ENCODE data around the gene RFWD3. TPM values are rescaled to one million over a fixed set of nuclear protein-coding genes. Genes with fewer than 3 reads are reported as not detected.

RFWD3 gene
- total and polyA plus RNA-seq, 2 of the 13 experiments (the other 11 are each of a cell fraction or from before 2014, with no cell fraction given): 23.4 to 62.6 TPM

- no peak for ATAC-seq
- ChIA-PET POLR2A (no interaction called here), CTCF (ENCODE audit: low intra/inter-chr PET ratio, low total read pairs) (no interaction called here)
- no peak overlapping the region for H3K4me3 ChIP-seq (replicated peaks in 1 of 3; ENCODE audit: insufficient read depth in 1 of 3, low read depth in 2 of 3, low read length in 3 of 3)
- H3K4me1 ChIP-seq (ENCODE audit: insufficient read depth, low read length): peaks cover 58% of the 10 kb centered on the region
- H3K9me3 ChIP-seq (ENCODE audit: low read length): no peaks in the 10 kb centered on the region
- DNase-seq (ENCODE audit: low spot score): no peak
- TF ChIP-seq, protein P1, sequence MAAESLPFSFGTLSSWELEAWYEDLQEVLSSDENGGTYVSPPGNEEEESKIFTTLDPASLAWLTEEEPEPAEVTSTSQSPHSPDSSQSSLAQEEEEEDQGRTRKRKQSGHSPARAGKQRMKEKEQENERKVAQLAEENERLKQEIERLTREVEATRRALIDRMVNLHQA (CRISPR knock-in tag; IDR thresholded peaks at IDR 0.05): no peak
- peak; percentile 23; the same call in 1 of the 2 replicates for TF ChIP-seq CREB1 (IDR thresholded peaks at IDR 0.05)
- no peak for TF ChIP-seq CREB1 (CRISPR knock-in tag; IDR thresholded peaks at IDR 0.05)
- TF ChIP-seq ATF7 (IDR thresholded peaks at IDR 0.05): peak; percentile 87
- no peak for TF ChIP-seq ATF7 (CRISPR knock-in tag; IDR thresholded peaks at IDR 0.05)
- intact Hi-C loops (cut with micrococcal nuclease; ENCODE audit: unreplicated experiment) (no loop called here), in situ Hi-C loops (cut with HindIII; ENCODE audit: extremely low pct_ligation_motif_present, low pct_unique_long_range_greater_than_20kb) (no loop called here)
- H4K20me1 ChIP-seq (ENCODE audit: insufficient read depth, low read length): peaks cover 6% of the 10 kb centered on the region
- H3K79me2 ChIP-seq (ENCODE audit: insufficient read depth, low read length): peaks cover 95% of the 10 kb centered on the region
- no peak overlapping the region for H3K4me2 ChIP-seq (ENCODE audit: low read depth, low read length)
- no peaks in the 10 kb centered on the region for H3K27me3 ChIP-seq (ENCODE audit: control insufficient read depth in 1 of 2, insufficient read depth in 2 of 2, low read length in 2 of 2)
- H2AFZ ChIP-seq (ENCODE audit: low read length): no peak overlapping the region
- no peaks in the 10 kb centered on the region; a peak in 1 of 5 replicates for H3K36me3 ChIP-seq (replicated peaks in 1 of 2; ENCODE audit: control insufficient read depth in 1 of 2, insufficient read depth in 2 of 2, low read length in 2 of 2)
- no TSS peak for BruUV-seq (replicated peaks)
- no peak overlapping the region for H3K9ac ChIP-seq (ENCODE audit: insufficient read depth, low read depth, low read length)
- no peak overlapping the region for H3K27ac ChIP-seq (ENCODE audit: extremely low read length, insufficient read depth, low read length)
- FAIRE-seq: no peak
- 97% methylated on average over 7 of the region's 7 CpGs for WGBS (ENCODE audit: low lambda C conversion rate)
Measured at GRCh38 chr16:74575175-74575806, 91.4 kb downstream of the RFWD3 start.

DNA sequence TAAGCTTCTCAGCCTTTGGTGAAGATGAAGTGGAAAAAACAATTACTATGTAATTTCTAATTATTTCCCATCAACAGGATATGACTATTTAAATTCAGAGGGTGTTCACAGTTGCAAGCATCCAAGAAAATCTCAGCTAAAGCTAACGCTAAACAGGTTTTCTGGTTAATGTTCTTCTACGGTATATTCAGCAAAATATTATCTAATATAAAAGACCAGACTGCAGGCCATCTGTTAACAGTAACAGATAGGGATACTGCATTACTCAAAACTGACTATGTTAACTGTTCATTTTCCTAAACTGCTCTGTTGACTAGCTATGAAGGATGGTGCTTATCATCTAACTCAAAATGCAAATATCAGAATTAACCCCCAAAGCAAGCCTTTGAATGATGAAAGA lies 92.5 kb downstream of the RFWD3 start:
- no TSS peak for BruUV-seq (replicated peaks)
- H3K27me3 ChIP-seq (ENCODE audit: control insufficient read depth in 1 of 2, insufficient read depth in 2 of 2, low read length in 2 of 2): no peaks in the 10 kb centered on the region
- H2AFZ ChIP-seq (ENCODE audit: low read length): no peak overlapping the region
- no peak overlapping the region for H3K4me2 ChIP-seq (ENCODE audit: low read depth, low read length)
- no peak overlapping the region for H3K4me3 ChIP-seq (replicated peaks in 1 of 3; ENCODE audit: insufficient read depth in 1 of 3, low read depth in 2 of 3, low read length in 3 of 3)
- H3K9me3 ChIP-seq (ENCODE audit: low read length): no peaks in the 10 kb centered on the region
- ChIA-PET POLR2A (interaction anchor here (0.9 kb wide), 1 partner anchor 33 kb away, joined by 4 read pairs; the partner anchor contains the start of gene GLG1), CTCF (ENCODE audit: low intra/inter-chr PET ratio, low total read pairs) (no interaction called here)
- FAIRE-seq: no peak
- no peak for ATAC-seq
- no peak for DNase-seq (ENCODE audit: low spot score)
- H3K4me1 ChIP-seq (ENCODE audit: insufficient read depth, low read length): peaks cover 64% of the 10 kb centered on the region
- H3K27ac ChIP-seq (ENCODE audit: extremely low read length, insufficient read depth, low read length): no peak overlapping the region
- in situ Hi-C loops (cut with HindIII; ENCODE audit: extremely low pct_ligation_motif_present, low pct_unique_long_range_greater_than_20kb) (no loop called here), intact Hi-C loops (cut with micrococcal nuclease; ENCODE audit: unreplicated experiment) (loop anchor here (5.0 kb wide), 1 partner anchor 33 kb away; the partner anchor contains the start of gene GLG1)
- H4K20me1 ChIP-seq (ENCODE audit: insufficient read depth, low read length): peaks cover 10% of the 10 kb centered on the region
- 98% methylated on average over 2 of the region's 2 CpGs for WGBS (ENCODE audit: low lambda C conversion rate)
- H3K79me2 ChIP-seq (ENCODE audit: insufficient read depth, low read length): peaks cover 97% of the 10 kb centered on the region
- H3K36me3 ChIP-seq (replicated peaks in 1 of 2; ENCODE audit: control insufficient read depth in 1 of 2, insufficient read depth in 2 of 2, low read length in 2 of 2): no peaks in the 10 kb centered on the region; a peak in 1 of 5 replicates
- no peak overlapping the region for H3K9ac ChIP-seq (ENCODE audit: insufficient read depth, low read depth, low read length)
- TF ChIP-seq ATF1 (CRISPR knock-in tag; IDR thresholded peaks at IDR 0.05) (no peak), AGO1 (IDR thresholded peaks at IDR 0.05; ENCODE audit: low read depth, low read length, poor library complexity, severe bottlenecking) (no peak), ONECUT2 (CRISPR knock-in tag; IDR thresholded peaks at IDR 0.05) (no peak), ZSCAN21 (CRISPR knock-in tag; IDR thresholded peaks at IDR 0.05; ENCODE audit: borderline replicate concordance) (no peak), KDM4B (CRISPR knock-in tag; IDR thresholded peaks at IDR 0.05) (no peak), NFE2L1 (CRISPR knock-in tag; IDR thresholded peaks at IDR 0.05; ENCODE audit: borderline replicate concordance) (no peak), DPF2 (CRISPR knock-in tag; IDR thresholded peaks at IDR 0.05; ENCODE audit: borderline replicate concordance, low read depth) (no peak), ZNF3 (CRISPR knock-in tag; IDR thresholded peaks at IDR 0.05) (no peak), SAP130 (CRISPR knock-in tag; IDR thresholded peaks at IDR 0.05; ENCODE audit: low read depth) (no peak), ZNF724P (CRISPR knock-in tag; IDR thresholded peaks at IDR 0.05; ENCODE audit: borderline replicate concordance) (no peak), HMGXB3 (CRISPR knock-in tag; IDR thresholded peaks at IDR 0.05; ENCODE audit: borderline replicate concordance) (no peak)

All from HepG2 (cell line).